ENCODE results near the gene RUVBL1.

DNA sequence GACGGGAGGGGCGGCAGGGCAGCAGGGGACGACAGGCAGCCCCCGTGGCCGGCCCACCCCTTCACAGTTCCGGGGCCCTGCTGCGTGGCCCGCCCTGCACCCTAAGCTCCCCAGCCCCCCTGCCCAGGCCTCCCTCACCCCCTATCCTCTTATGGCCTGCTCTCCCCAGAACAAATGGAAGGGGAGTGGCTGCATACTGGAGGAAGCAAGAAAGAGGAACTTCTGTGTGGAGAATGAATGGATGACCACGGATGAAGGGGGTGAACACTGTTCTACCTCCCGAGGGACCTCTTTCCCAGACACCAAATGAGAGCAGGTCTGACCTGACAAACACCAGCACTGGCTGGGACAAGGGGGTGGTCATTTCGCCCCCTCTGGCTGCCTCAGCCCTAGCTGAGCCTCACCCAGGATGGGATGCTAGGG is 46.4 kb downstream of the RUVBL1 start:
- TF ChIP-seq EZH2phosphoT487 (IDR thresholded peaks at IDR 0.05; ENCODE audit: insufficient read depth, low read depth) (no peak), EZH2 (IDR thresholded peaks at IDR 0.05; ENCODE audit: insufficient read depth, poor library complexity, severe bottlenecking) (no peak)
